HEK293T (cell line): Measurements from ENCODE around the gene EIF4G1.

ENCODE experiments used
- BHLHE40 ChIP-seq: fragments of 450-650 bp; IDR thresholded peaks from 2 replicates; pipeline ENCODE4 v1.6.1; 2016; ENCODE audit warnings: mild to moderate bottlenecking, moderate library complexity, borderline replicate concordance
- PKNOX1 ChIP-seq: fragments of 450-650 bp; IDR thresholded peaks from 2 replicates; pipeline ENCODE4 v1.6.1; 2016
- SUZ12 ChIP-seq: fragments of 450-650 bp; IDR thresholded peaks from 2 replicates; pipeline ENCODE4 v1.6.1; 2016; ENCODE audit warnings: mild to moderate bottlenecking

GRCh38 chr3:184346480-184347190 is 32.2 kb downstream of the EIF4G1 start:
- TF ChIP-seq PKNOX1 (no peak), SUZ12 (no peak), BHLHE40 (no peak)
